DND-41 (cell line): ENCODE results near the gene TMEM181.

Experiments used
- ATAC-seq: fragments of 200-7000 bp; cut with Tn5 transposase; 3 replicates; pipeline ENCODE4 v1.9.1; 2021; ENCODE audit warnings: low read depth; ENCODE audit not compliant: insufficient read depth
- DNase-seq: peaks from one replicate; pipeline ENCODE4 v3.0.0-alpha.2; 2020
- H2AFZ ChIP-seq: 2 replicates; pipeline ENCODE4 v1.6.0; 2012; ENCODE audit warnings: low read depth, low read length
- H3K27ac ChIP-seq: 2 replicates; pipeline ENCODE4 v1.5.1; 2012; ENCODE audit warnings: low read length, inconsistent platforms
- H3K27me3 ChIP-seq: fragments of 200-600 bp; sonication (generic); 2 replicates; pipeline ENCODE4 v1.6.0; 2012; ENCODE audit warnings: low read length, mild to moderate bottlenecking, inconsistent platforms; ENCODE audit not compliant: insufficient read depth, poor library complexity
- H3K36me3 ChIP-seq: 2 replicates; pipeline ENCODE4 v1.5.1; 2012; ENCODE audit warnings: low read length, inconsistent platforms; ENCODE audit not compliant: insufficient read depth
- H3K4me1 ChIP-seq: 2 replicates; pipeline ENCODE4 v1.5.1; 2012; ENCODE audit warnings: mild to moderate bottlenecking, low read length; ENCODE audit not compliant: insufficient read depth
- H3K4me2 ChIP-seq: 2 replicates; pipeline ENCODE4 v1.6.0; 2012; ENCODE audit warnings: mild to moderate bottlenecking, moderate library complexity, low read length, inconsistent platforms; ENCODE audit not compliant: insufficient read depth
- H3K4me3 ChIP-seq, 2 experiments: fragments of 200-600 bp in 1 of 2; shearing (Covaris generic) in 1 of 2; 2 replicates each; pipeline ENCODE4 v1.5.1; 2012 to 2016; ENCODE audit warnings: inconsistent platforms in 2 of 2, low read length in 2 of 2, mild to moderate bottlenecking in 2 of 2, low read depth in 1 of 2, moderate library complexity in 1 of 2
- H3K79me2 ChIP-seq: 2 replicates; pipeline ENCODE4 v1.6.0; 2012; ENCODE audit warnings: low read length, inconsistent platforms; ENCODE audit not compliant: insufficient read depth
- H3K9ac ChIP-seq: 2 replicates; pipeline ENCODE4 v1.6.0; 2012; ENCODE audit warnings: low read depth, mild to moderate bottlenecking, inconsistent platforms, low read length, moderate library complexity
- H3K9me3 ChIP-seq: 2 replicates; pipeline ENCODE4 v1.5.1; 2012; ENCODE audit warnings: low read length, moderate library complexity, mild to moderate bottlenecking, inconsistent platforms; ENCODE audit not compliant: insufficient read depth, severe bottlenecking
- H4K20me1 ChIP-seq: 2 replicates; pipeline ENCODE4 v1.6.0; 2012; ENCODE audit warnings: low read length; ENCODE audit not compliant: insufficient read depth
- CTCF ChIP-seq: IDR thresholded peaks from 2 replicates; pipeline ENCODE4 v1.5.1; 2012; ENCODE audit warnings: borderline replicate concordance, low read length, moderate library complexity, mild to moderate bottlenecking; ENCODE audit not compliant: poor library complexity, severe bottlenecking; ENCODE audit errors: extremely low read depth
- EZH2 ChIP-seq: IDR thresholded peaks from 3 replicates; pipeline ENCODE4 v1.6.1; 2012; ENCODE audit warnings: borderline replicate concordance, low read depth, mild to moderate bottlenecking, moderate library complexity, low read length, inconsistent platforms; ENCODE audit not compliant: severe bottlenecking

The TMEM181 gene

GRCh38 chr6:158684311-158684710 is 124.4 kb downstream of the TMEM181 start:
- Histone ChIP-seq H3K27me3 (peaks cover 12% of the 10 kb centered on the region), H3K9ac (no peak overlapping the region), H3K4me2 (no peak overlapping the region), H4K20me1 (no peaks in the 10 kb centered on the region), H3K27ac (no peak overlapping the region), H3K4me3 (no peak overlapping the region), H3K4me1 (peaks cover 14% of the 10 kb centered on the region), H2AFZ (no peak overlapping the region), H3K36me3 (no peaks in the 10 kb centered on the region), H3K79me2 (no peaks in the 10 kb centered on the region), H3K9me3 (no peaks in the 10 kb centered on the region)
- no peak for ATAC-seq
- no peak for DNase-seq
- TF ChIP-seq CTCF (no peak), EZH2 (no peak)

- Histone ChIP-seq H3K79me2 (no peaks in the 10 kb centered on the region), H3K27ac (no peak overlapping the region), H3K9ac (no peak overlapping the region), H4K20me1 (no peaks in the 10 kb centered on the region), H3K4me3 (no peak overlapping the region), H3K4me1 (peaks cover 14% of the 10 kb centered on the region), H3K27me3 (peaks cover 12% of the 10 kb centered on the region), H3K36me3 (no peaks in the 10 kb centered on the region), H3K9me3 (no peaks in the 10 kb centered on the region), H3K4me2 (no peak overlapping the region), H2AFZ (no peak overlapping the region)
- DNase-seq (no peak), ATAC-seq (no peak)
- TF ChIP-seq CTCF (no peak), EZH2 (no peak)
Observed at GRCh38 chr6:158684745-158685324, 124.9 kb downstream of the TMEM181 start.
